ENCODE measurements around the gene DPYD. TPM values are rescaled to one million over a fixed set of nuclear protein-coding genes. Genes with fewer than 3 reads are reported as not detected.

DPYD gene
- total RNA-seq, 1 donor from 2014 or later: 124 TPM

GRCh38 chr1:97091679-97092078 is 829.2 kb downstream of the DPYD start:
- no peak for DNase-seq (ENCODE audit: low spot score)

- DNase-seq (ENCODE audit: low spot score): no peak
Measured at GRCh38 chr1:97091263-97091662, 829.6 kb downstream of the DPYD start.

GRCh38 chr1:97090725-97091124 is 830.1 kb downstream of the DPYD start:
- DNase-seq (ENCODE audit: low spot score): no peak

DNA sequence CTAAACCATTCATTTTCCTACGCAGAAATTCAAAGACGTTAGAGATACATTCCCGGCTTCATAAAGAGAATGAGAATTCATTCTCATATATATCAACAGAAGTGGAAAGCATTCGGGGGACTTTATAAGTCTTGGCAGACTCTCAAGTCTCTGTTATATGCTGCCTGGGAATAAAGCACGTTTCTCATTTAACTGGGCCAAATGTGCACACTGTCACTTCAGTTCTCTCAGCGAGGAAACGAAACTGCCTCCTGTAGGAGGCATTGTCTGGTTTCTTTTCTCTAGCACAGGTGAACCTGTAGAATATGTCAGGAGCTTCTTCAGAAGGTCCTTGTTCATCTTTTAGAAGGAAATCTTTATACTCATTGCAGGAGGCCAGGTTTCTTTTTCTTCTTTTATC is 831.7 kb downstream of the DPYD start:
- no peak for DNase-seq (ENCODE audit: low spot score)

DNA sequence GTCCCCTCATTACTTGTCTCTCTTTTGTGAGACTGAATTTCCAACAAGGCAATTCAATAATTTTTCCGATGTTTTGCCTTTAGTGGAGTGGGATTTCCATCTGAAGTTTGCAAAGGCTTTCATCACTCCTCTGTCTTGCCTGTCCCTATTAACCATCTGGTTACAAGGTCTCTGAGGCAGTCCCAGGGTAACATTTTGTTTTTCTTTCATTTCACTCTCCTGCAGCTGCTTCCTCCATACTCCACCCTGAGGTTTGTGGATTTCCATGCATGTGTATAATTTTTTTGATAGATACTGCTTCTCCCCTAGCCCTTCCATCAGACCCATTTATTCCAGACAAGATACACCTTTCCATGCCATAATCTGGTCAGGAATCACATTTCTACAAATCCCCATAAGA is 832.4 kb downstream of the DPYD start:
- no peak for DNase-seq (ENCODE audit: low spot score)

DNA sequence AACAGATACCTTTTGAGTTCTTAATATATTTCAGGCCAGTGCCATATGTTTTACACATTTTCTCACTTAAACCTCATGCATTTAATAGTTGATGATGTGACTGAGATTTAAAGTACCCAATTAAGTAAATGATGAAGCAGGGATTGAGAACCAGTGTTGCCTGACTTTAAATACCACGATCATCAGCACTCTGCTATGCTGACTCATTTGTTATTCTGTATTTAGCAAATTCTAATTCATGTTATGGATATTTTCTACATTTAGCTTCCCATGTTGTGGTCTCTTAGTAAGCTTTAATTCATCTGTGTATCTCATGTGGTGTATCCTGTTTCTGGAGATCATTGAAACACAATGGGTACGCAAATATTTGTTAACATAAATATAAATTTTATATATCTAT is 836.3 kb downstream of the DPYD start:
- no peak for DNase-seq (ENCODE audit: low spot score)

DNA sequence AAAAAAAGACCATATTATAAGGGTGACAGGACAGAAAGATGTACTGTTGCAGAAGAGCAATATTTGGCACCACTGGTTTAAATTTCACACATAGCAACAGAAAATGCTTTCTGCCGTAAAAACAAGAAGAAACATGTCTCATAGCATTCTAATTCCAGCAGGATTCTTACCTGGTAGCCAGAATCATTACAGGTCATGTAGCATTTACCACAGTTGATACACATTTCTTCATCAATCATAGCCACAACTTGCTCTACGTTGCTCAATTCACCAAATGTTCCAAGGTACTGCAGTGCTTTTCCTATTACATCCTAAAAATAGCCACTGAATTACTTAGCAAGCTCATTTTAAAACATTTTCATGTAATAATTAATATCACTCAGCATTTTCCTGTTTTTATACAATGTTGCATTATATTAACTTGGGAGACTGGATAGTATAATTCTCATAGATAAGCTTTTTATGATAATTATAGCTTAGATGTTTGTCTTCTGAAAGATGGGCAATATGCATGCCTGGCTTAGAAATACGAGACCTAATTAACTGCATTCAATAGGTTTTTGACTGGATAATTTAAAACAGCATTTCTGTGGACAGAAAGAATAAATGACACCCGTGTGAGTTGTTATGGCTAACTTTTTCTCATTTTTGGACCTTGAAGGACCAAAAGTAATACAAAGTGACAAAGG is 838.5 kb downstream of the DPYD start:
- no peak for DNase-seq (ENCODE audit: low spot score)

GRCh38 chr1:97078872-97079271 is 842.0 kb downstream of the DPYD start:
- no peak for DNase-seq (ENCODE audit: low spot score)

DNA sequence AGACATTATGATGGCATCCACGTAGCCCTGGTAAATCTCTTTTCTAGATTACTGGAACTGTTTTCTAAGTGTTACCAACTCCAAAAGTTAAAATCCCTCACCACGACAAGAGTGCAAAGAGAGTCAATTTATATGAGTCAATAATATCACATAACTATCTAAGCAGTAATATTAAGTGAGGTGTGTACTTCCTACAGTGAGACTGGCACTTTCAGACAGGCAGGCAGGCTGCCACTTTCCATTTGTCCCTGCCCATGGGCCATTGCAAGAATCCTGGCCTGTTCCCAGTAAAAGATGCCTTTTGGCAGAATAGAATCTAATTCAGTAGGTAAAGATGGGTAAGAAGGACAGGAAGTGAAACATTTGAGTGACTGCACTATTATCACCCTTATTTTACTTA is 843.6 kb downstream of the DPYD start:
- DNase-seq (ENCODE audit: low spot score): no peak

DNA sequence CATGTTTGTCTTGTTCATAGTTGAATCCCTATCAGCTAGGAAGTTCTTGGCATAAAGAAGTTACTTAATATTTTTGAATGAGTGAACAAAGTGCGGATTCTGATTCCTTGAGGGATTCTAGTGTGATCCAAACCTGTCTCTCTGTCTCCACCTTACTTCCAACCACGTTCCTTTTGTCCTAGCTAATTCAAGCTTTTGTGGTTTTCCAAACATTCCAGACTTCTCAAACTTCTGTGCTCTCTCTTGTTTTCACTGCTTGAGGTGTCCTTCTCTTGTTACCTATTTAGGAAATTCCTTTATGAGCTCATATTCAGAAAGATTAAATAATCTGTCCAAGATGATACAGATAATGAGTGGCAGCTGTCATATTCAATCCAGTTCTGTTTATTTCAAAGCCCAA is 846.1 kb downstream of the DPYD start:
- DNase-seq (ENCODE audit: low spot score): no peak

- no peak for DNase-seq (ENCODE audit: low spot score)
Measured at GRCh38 chr1:97073936-97074335, 846.9 kb downstream of the DPYD start.

DNA sequence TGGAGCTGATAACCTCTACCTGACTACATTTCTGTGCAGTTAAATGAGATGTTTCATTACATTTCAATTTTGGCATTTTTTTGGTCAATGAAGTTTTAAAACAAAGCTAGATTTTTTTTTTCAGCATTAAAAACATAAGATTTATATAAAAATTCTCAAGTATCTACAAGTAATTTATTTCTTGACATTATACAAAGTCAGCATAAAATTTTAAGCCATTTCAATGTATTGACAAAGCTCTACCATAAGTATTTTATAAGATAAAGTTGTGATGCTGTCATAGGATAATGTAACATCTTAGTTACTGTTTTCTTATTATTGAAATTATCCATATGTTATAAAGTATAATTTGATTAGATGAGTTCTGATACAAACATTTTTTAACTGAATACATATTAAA is 847.7 kb downstream of the DPYD start:
- no peak for DNase-seq (ENCODE audit: low spot score)

- no peak for DNase-seq (ENCODE audit: low spot score)
Measured at GRCh38 chr1:97071173-97071572, 849.7 kb downstream of the DPYD start.

- no peak for DNase-seq (ENCODE audit: low spot score)
Measured at GRCh38 chr1:97070376-97070775, 850.5 kb downstream of the DPYD start.

- no peak for DNase-seq (ENCODE audit: low spot score)
Measured at GRCh38 chr1:97069312-97069711, 851.5 kb downstream of the DPYD start.

DNA sequence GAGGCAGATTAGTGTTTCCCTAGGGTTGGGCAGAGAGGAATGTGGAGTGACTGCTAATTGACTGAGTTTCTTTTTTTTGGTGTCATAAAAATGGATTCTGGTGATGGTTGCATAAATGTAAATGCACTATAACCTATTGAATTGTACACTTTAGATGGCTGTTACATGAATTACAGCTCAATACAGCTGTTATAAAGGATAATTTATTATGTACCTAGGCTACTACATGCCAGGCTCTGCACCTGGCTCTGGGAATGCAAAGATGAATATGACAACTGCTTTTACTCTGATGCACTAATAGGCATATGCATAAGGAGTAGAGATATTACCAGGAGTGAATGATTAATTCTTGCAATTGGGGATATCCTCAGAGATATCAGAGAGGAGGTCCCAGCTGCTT is 854.0 kb downstream of the DPYD start:
- no peak for DNase-seq (ENCODE audit: low spot score)

DNA sequence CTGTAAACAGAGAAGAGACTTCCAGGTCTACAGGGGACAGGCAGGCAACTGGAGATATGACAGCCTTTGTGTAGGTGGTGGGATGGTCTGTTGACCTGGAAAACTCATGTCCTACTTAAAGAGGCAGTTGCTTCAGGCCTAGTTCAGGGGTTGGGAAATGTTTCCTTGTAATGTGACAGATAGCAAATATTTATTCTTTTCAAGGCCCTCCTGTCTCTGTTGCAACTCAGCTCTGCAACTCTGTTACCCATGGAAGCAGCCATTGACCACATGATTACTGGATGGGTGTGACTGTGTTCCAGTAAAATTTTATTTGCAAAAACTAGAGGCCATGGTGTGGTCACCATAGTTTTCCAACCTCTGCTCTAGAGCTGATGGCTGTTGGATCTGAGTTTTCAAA is 857.3 kb downstream of the DPYD start:
- no peak for DNase-seq (ENCODE audit: low spot score)

DNA sequence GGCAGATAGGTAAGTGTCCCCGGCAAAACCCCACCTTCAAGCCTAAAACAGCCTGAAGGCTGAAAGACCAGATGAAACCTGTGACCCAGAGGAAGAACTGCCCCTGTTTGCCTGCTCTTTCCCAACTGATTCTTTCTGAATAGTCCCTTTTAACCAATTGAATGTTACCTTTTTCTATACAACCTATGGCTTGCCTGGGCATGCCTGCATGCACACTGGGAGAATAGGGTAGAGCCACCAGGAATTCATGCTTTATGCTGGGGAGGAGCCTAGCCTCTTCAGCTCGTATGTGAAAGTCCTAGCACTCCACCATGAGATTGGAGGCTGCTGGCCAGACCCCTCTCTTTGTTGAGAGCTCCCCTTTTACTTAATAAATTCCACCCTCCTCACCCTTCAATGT is 859.2 kb downstream of the DPYD start:
- DNase-seq (ENCODE audit: low spot score): no peak

DNA sequence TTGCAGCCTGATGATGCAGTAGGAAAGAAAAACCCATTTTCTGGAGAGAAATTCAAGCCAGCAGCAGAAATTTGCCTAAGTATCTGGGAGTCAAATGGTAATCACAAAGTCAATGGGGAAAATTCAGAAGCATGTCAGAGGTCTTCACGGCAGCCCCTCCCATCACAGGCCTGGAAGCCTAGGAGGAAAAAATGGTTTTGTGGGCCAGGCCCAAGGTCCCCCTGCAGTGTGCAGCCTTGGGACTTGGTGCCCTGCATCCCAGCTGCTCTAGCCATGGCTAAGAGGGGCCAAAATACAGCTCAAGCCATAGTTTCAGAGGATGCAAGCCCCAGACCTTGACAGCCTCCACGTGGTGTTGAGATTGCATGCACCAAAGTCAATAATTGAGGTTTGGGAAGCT is 864.4 kb downstream of the DPYD start:
- DNase-seq (ENCODE audit: low spot score): no peak

GRCh38 chr1:97053268-97053667 is 867.6 kb downstream of the DPYD start:
- DNase-seq (ENCODE audit: low spot score): no peak

GRCh38 chr1:97051823-97052222 is 869.0 kb downstream of the DPYD start:
- no peak for DNase-seq (ENCODE audit: low spot score)

DNA sequence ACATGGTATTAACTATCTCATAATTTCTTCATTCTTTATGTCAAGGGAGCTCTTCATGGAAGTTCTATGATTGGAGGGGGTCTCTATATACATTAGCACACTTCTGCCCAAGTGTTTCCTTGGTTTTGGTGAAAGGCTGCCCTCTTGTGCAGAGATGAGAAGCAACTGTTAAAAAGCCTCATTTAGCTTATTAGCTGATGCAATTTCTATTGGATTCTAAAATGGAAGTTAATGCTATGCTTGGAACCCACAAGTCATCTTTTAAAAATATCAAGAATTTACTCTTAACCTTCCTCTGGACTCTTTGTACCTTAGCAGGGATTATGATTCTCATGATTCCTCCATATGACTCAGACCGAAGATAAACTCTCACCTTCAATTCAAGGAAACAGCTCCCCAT is 870.3 kb downstream of the DPYD start:
- DNase-seq (ENCODE audit: low spot score): no peak

- no peak for DNase-seq (ENCODE audit: low spot score)
Measured at GRCh38 chr1:97047421-97047793, 873.4 kb downstream of the DPYD start.

- no peak for DNase-seq (ENCODE audit: low spot score)
Measured at GRCh38 chr1:97046765-97047420, 873.9 kb downstream of the DPYD start.

All from mucosa of gallbladder (tissue), 1 donor.